Mucosa of gallbladder (tissue), 1 donor: ENCODE data around the gene DNM3. TPM values are rescaled to one million over a fixed set of nuclear protein-coding genes. Genes with fewer than 3 reads are reported as not detected.
A peak's percentile ranks its signal among the peaks of the same experiment; 100 is the strongest.

Experiments used
- DNase-seq: peaks from one replicate; pipeline ENCODE4 v3.0.0-alpha.2; 2020; ENCODE audit warnings: low spot score
- total RNA-seq: library from RNA; stranded (reverse); gene quantifications from one replicate; pipeline ENCODE4 v1.2.1, GENCODE V29; 2021
- donor health status: DM: no; HTN: no; CAD: no.

The DNM3 gene
- total RNA-seq, 1 donor from 2014 or later = 2.8 TPM

- no peak for DNase-seq
Measured at GRCh38 chr1:171972846-171973245, 131.5 kb downstream of the DNM3 start.

DNA sequence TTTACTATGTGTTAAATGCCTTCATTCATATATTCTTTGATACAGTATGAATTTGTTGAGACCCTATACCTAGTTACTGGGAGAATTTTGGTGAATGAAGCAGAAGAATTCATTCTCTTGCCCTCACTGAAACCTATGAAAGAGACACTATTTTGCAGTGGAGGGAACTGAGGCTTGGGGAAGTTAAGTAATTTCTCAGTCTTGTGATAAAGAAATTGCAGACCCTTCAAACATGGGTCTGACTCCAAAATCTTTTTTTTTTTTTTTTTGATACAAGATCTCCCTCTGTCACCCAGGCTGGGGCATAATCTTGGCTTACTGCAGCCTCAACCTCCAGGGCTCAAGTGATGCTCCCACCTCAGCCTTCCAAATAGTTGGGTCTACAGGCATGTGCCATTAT, 132.1 kb downstream of the DNM3 start:
- DNase-seq = no peak

GRCh38 chr1:171981303-171981702, 140.0 kb downstream of the DNM3 start:
- no peak for DNase-seq

- no peak for DNase-seq
Measured at GRCh38 chr1:171983584-171983983, 142.3 kb downstream of the DNM3 start.

DNA sequence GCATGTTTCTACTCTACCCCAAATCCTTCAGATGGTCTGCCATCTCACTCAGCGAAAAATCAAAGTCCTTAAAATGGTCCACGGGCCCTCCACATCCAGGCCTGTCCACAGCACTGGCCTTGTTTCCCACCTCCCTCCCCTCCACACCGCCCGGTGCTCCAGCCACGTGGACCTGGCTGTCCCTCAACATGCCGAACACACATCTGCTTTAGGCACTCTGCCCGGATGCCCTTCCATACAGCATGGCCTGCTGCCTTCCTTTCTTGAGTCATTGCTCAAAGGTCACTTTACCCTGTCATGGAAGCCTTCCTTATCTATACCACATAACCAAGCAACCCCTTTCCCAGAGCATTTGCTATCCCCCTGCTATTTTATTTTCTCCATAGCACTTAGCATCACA, 143.0 kb downstream of the DNM3 start:
- peak; percentile 14 for DNase-seq

DNA sequence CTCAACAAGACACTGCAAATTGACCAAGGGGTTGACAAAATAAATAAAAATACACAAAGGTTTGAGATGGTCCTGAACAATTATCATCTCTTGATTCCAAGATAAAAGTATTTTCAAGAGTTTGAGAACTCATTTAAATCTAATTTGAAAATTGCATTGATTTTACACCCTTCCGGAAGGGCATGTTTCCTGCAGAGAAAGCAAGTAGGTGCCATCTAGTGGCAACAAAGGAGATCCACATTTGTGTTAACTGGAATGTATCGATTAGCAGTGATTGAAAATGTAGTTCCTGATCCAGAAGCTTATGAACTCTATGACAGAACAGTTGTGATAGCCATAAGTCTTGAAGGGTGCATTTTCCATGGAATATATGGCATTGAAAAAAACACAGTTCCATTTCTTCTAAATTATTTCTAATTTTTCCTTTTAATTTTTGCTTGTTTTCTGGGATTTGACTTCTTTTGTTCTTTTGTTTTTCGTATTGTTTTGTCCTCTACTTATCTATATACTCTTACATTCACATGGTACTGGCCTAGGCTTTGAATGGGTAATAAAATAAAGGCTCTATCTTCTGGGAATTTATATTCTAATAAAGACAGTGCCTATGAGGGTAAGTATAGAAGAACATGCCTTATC, 143.7 kb downstream of the DNM3 start:
- DNase-seq = no peak

GRCh38 chr1:171985639-171986038, 144.3 kb downstream of the DNM3 start:
- DNase-seq = no peak

DNA sequence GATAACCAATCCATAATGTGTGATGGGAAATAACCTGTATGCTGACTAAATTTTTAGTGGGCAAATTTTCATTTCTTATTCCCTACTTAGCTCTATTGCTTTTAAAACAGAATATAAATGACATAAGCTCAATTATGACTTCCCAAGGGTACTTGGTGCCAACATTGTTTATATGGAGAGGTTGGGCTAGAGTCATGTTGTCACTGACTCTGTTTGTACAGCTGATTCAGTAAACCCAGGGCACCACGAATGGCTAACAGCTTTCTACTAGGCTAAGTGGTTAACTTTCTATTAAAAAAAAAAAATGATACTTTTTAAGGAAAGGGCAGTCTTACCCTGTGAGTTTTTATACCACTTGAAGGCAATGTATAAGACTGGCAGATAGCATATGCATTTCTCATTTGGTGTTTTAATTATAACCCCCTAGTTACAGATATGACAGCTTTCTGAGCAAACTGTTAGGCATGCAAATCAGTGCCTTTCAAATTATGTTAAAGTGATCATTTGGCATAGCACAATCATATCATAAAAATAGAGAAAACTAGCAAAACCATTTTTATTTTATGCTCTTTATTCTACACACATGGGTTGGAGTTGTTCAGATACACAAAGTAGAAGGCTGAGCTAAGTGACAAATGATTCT, 147.1 kb downstream of the DNM3 start:
- no peak for DNase-seq

DNA sequence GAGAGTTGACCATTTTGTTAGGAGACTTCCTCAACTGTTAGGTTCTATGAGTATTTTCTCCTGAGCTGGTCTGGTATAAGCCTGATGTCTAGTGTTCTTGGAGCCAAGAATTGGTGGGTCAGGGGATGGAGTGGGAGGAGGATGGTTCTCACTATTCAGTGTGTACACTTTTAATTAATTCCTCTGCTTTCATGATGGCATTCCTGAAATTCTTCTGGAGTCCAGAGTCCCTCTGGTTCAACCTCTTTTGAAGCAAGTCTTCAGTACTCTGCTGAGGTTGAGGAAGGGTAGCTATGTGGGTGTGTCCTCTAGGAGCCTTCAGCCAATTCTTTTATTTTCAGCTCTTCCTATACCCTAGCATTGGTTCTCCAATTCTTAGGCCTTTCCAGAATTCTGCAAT, 149.1 kb downstream of the DNM3 start:
- no peak for DNase-seq

DNA sequence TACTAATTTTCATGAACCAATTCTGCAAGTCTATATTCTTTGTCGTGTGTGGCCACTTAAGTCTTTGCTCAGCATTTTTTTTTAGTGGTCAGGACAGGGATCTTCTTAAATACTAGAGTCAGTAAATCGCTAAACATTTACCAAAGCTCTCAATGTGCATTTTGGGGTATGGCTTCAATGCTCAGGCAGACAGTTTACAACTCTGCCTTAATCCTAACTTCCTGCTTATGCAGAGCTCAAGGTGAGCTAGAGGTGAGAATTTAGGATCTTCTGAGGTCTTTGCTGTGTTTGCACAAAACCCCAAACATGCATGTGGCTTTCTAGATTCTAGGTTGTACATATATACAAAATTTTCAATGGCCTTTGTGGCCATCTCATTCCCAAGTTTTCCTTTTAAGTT, 153.0 kb downstream of the DNM3 start:
- no peak for DNase-seq

DNA sequence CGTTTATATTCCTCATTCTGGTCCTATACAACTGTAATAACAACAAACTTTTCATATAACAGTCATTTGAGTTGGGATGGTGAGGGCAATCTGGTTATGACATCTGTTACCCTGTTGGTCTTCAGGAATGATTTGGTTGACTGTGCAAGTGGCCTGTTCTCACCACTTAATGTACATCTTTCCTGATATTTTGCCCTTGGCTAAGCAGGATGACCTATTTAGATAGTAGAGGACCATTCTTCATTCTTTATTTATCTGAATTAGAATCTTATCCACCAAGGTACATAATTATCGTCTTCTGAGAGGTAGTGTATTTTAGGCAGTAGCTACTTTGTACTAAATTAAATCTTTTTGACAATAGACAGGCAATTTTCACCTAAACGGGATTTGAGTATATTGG, 154.3 kb downstream of the DNM3 start:
- no peak for DNase-seq

DNA sequence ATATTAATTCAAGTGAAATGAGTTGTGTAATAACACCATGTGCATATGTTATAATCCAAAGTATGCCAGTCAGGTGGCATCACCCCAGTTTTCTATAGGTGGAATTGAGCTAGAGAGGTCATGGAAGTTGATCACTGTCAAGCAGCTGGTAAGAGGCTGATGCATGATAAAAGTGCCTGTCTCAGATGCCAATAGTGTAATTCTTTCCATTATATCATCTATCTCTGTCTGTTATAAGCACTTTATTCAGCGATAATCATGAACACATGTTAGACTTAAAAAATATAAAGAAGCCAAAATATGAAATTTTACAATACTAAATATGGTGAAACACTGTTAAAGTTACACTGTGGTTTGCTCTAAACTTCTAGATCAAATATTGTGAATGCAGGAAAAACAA, 156.6 kb downstream of the DNM3 start:
- no peak for DNase-seq

GRCh38 chr1:171998711-171999110, 157.4 kb downstream of the DNM3 start:
- no peak for DNase-seq

- DNase-seq = no peak
Measured at GRCh38 chr1:171999756-172000155, 158.5 kb downstream of the DNM3 start.

DNA sequence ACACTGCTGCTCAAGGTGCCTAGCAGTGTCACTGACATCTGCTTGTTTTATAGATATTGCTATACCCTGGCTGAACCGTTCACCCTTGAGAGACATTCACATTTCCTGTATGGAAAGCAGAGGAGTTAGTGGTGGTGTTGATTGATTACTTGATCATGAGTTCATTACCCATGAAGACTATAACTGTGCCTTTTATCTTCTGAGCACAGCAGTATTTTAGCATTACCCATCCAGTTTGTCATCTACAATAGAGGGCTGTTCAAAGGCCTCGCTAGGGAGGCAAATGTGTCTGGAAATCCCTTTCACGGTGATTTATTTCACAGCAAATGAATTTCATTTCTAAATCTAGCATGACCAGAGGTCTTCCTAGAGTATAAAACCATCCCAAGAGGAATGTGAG, 160.0 kb downstream of the DNM3 start:
- DNase-seq = no peak

- peak; percentile 46 for DNase-seq
Measured at GRCh38 chr1:172002725-172003345, 161.5 kb downstream of the DNM3 start.

DNA sequence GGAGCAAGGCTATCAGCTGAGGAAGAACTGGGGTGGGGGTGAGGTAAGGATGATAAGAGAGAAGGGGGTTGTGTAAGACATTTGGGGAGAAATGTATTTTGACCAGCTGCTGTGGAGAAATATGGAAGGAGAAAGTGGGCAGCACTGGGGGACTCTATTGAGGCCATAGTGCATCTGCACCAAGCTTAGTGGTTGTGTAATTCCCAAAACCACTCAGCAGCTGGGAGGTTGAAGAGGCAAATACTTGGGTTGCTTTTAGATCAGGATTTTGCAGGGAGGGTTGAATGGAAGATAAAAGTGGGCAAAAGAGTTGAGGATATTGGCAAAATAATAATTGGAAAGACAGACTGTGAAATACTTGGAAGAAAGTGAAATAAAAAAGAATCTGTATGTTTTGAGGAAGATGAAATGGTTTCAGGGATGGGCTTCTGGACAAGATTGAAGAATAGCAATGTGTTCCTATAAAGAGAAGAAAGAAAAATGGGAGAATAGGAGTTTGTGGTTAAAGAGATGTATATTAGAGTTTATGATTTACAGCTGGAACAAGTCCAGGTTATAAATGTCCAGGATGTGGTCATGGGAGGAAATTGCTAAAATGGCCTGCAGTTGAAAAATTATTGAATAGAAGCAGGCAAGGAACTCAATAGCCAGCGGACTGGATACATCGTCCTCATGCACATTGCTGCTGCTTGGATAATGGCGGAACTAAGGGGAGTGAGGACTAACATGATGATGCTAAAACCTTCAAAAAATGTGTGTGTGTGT, 162.7 kb downstream of the DNM3 start:
- DNase-seq = no peak

- no peak for DNase-seq
Measured at GRCh38 chr1:172004671-172005070, 163.4 kb downstream of the DNM3 start.

DNA sequence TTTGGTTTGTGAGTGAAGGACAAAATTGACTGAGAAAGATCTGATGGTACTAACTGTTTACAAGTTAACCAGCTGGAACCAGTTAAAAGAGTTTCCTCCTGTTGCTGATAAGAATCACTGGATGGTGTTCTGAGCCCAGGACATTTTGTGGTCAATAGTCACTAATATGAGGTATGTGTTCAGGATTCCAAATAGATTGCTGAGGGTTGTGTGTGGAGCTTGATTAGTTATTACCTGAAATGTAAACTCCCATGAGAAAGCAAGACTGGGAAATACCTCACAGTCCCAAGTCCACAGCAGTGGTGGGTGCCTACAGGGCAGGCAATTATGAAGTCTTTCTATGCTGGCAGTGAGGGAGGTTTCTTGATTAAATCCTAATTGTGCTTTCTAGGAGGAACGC, 164.6 kb downstream of the DNM3 start:
- peak; percentile 54 for DNase-seq

DNA sequence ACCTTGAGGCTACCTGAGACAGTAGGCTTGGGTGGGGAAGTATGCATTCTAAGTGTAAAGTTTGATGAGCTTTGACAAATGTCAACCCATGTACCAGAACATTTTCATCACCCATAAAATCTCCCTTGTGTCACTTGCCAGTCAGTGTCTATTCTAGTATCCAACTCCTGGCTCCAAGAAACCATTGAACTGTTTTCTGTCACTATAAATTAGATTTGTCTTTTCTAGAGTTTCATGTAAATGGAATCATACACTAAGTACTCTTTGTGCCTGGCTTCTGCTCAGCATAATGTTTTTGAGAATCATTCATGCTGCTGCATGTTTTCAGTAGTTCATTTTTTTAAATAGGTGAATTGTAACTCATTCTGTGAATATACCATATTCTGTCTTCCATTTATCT, 165.4 kb downstream of the DNM3 start:
- DNase-seq = no peak

DNA sequence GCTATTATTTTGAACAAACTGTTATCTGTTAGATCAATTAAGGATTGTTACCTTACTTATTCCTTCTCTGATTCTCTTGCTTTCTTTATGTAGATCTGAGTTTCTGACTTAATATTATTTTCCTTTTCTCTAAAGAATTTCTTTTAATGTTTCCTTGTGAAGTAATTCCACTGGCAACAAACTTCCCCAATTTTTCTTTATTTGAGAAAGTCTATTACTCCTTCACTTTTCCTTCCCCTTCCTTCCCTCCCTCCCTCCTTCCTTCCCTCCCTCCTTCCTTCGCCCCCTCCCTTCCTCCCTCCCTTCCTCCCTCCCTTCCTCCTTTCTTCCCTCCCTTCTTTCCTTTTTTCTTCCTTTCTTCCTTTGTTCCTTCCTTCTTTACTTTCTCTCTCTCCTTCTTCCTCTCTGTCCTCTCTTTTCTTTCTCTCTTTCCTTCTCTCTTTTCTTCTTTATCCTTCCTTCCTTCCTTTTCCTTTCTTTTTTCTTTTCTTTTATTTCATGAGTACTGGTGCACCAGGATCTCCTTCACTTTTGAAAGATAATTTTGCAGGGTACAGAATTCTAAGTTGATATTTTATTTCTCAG, 177.5 kb downstream of the DNM3 start:
- no peak for DNase-seq

DNA sequence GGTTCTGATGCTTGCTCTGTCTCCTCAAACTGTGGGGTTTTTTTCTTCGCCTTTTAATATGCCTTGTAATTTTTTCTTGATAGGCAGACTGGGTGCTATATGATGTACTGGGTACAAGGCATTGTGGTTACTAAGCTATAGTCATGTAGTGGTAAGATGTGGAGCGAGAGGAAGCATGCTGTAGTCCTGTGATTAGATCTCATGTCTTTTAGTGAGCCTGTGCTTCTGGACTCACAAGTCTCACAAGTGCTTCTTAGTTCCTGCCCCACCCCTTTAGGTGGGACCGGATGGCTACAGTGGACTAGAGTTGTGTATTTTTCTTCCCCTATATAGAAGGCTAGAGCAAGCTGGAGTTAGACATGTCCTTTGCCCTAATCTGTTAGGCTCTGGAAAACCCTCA, 178.7 kb downstream of the DNM3 start:
- DNase-seq = no peak
